Measurements from ENCODE around the gene CLEC4G. TPM values are rescaled to one million over a fixed set of nuclear protein-coding genes. Genes with fewer than 3 reads are reported as not detected.

The CLEC4G gene
- total RNA-seq, 1 experiment from 2014 or later, result not detected

DNA sequence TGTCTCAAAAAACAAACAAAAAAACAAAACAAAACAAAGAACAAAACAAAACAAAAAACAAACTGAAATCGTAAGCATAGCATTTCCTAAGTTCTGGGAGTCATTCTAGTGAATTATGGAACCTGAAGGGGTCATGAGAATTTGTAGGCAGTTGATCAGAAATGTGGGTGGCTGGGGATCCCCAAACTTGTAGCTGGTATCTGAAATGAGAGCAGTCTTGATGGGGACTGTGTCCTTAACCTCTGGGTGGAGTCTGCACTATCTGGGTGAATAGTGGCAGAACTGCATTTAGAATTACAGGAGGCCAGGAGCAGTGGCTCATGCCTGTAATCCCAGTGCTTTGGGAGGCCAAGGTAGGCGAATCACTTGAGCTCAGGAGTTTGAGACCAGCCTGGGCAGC lies 6.1 kb downstream of the CLEC4G start:
- no TSS peak for BruUV-seq (replicated peaks)

GRCh38 chr19:7722231-7722651 lies 9.7 kb downstream of the CLEC4G start:
- H2AFZ ChIP-seq, result no peak overlapping the region
- no peak for DNase-seq
- BruUV-seq (replicated peaks), result no TSS peak
- H3K9me2 ChIP-seq (ENCODE audit: insufficient read depth), result no peaks in the 10 kb centered on the region
- TF ChIP-seq, protein P1, sequence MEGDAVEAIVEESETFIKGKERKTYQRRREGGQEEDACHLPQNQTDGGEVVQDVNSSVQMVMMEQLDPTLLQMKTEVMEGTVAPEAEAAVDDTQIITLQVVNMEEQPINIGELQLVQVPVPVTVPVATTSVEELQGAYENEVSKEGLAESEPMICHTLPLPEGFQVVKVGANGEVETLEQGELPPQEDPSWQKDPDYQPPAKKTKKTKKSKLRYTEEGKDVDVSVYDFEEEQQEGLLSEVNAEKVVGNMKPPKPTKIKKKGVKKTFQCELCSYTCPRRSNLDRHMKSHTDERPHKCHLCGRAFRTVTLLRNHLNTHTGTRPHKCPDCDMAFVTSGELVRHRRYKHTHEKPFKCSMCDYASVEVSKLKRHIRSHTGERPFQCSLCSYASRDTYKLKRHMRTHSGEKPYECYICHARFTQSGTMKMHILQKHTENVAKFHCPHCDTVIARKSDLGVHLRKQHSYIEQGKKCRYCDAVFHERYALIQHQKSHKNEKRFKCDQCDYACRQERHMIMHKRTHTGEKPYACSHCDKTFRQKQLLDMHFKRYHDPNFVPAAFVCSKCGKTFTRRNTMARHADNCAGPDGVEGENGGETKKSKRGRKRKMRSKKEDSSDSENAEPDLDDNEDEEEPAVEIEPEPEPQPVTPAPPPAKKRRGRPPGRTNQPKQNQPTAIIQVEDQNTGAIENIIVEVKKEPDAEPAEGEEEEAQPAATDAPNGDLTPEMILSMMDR (conservative IDR thresholded peaks at IDR 0.05), result no peak
- TF ChIP-seq EZH2 (IDR thresholded peaks at IDR 0.05; ENCODE audit: low read depth), result no peak
- H3K27me3 ChIP-seq (ENCODE audit: insufficient read depth, low read depth), result peaks cover 19% of the 10 kb centered on the region
- H3F3A ChIP-seq (ENCODE audit: insufficient read depth, low read depth), result no peaks in the 10 kb centered on the region
- CTCF ChIA-PET, result no interaction called here
- H4K20me1 ChIP-seq (ENCODE audit: insufficient read depth), result no peaks in the 10 kb centered on the region
- H3K4me2 ChIP-seq, result no peak overlapping the region
- H3K79me2 ChIP-seq (ENCODE audit: low read depth), result no peaks in the 10 kb centered on the region
- POLR2A ChIA-PET (ENCODE audit: unreplicated experiment), result no interaction called here
- H3K4me3 ChIP-seq, result no peak overlapping the region
- intact Hi-C loops (cut with micrococcal nuclease; ENCODE audit: unreplicated experiment), result no loop called here
- H3K27ac ChIP-seq, result no peak overlapping the region
- no peaks in the 10 kb centered on the region for H3K4me1 ChIP-seq (replicated peaks; ENCODE audit: insufficient read depth)
- H3K36me3 ChIP-seq (ENCODE audit: low read depth), result no peaks in the 10 kb centered on the region
- no peaks in the 10 kb centered on the region for H3K9me3 ChIP-seq (ENCODE audit: insufficient read depth, low read depth)

More for the DNA sequence above, 6.1 kb downstream of the CLEC4G start:
- Histone ChIP-seq H3K27ac (no peak overlapping the region), H3K36me3 (ENCODE audit: low read depth) (no peaks in the 10 kb centered on the region), H3K4me2 (no peak overlapping the region), H3K4me1 (replicated peaks; ENCODE audit: insufficient read depth) (no peaks in the 10 kb centered on the region), H3K79me2 (ENCODE audit: low read depth) (no peaks in the 10 kb centered on the region), H3F3A (ENCODE audit: insufficient read depth, low read depth) (no peaks in the 10 kb centered on the region), H3K9me3 (ENCODE audit: insufficient read depth, low read depth) (no peaks in the 10 kb centered on the region), H3K4me3 (no peak overlapping the region), H4K20me1 (ENCODE audit: insufficient read depth) (no peaks in the 10 kb centered on the region), H2AFZ (no peak overlapping the region), H3K27me3 (ENCODE audit: insufficient read depth, low read depth) (peaks cover 52% of the 10 kb centered on the region), H3K9me2 (ENCODE audit: insufficient read depth) (no peaks in the 10 kb centered on the region)
- no peak for TF ChIP-seq EZH2 (IDR thresholded peaks at IDR 0.05; ENCODE audit: low read depth)
- TF ChIP-seq, protein P1 (conservative IDR thresholded peaks at IDR 0.05), result no peak
- intact Hi-C loops (cut with micrococcal nuclease; ENCODE audit: unreplicated experiment), result no loop called here
- ChIA-PET CTCF (no interaction called here), POLR2A (ENCODE audit: unreplicated experiment) (no interaction called here)
- DNase-seq, result no peak

DNA sequence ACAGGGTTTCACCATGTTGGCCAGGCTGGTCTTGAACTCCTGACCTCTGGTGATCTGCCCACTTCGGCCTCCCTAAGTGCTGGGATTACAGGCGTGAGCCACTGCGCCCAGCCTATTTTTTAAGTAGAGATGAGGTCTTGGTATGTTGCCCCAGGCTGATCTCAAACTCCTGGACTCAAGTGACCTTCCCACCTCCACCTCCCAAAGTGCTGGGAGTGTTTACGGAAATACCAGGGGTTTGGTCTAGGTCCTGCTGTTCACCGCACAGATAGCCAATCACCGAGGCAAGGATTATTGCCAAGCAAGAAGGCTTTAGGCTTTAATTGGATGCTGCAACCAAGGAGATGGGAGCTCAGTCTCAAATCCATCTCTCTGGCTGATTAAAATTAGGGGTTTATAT lies 11.6 kb downstream of the CLEC4G start:
- intact Hi-C loops (cut with micrococcal nuclease; ENCODE audit: unreplicated experiment), result no loop called here
- TF ChIP-seq EZH2 (IDR thresholded peaks at IDR 0.05; ENCODE audit: low read depth), result no peak
- TF ChIP-seq, protein P1 (conservative IDR thresholded peaks at IDR 0.05), result no peak
- no peak for DNase-seq
- POLR2A ChIA-PET (ENCODE audit: unreplicated experiment), result interaction anchor here (0.6 kb wide), 1 partner anchor 352 kb away, joined by 6 read pairs; no protein-coding TSS in a partner anchor
- H2AFZ ChIP-seq, result no peak overlapping the region
- no peak overlapping the region for H3K27ac ChIP-seq
- H3K4me3 ChIP-seq, result no peak overlapping the region
- no peaks in the 10 kb centered on the region for H3K9me2 ChIP-seq (ENCODE audit: insufficient read depth)
- 0 out of 2 replicates have a peak, but pooled peaks cover 3% of the 10 kb centered on the region for H3K9me3 ChIP-seq (ENCODE audit: insufficient read depth, low read depth)
- no peaks in the 10 kb centered on the region for H3K4me1 ChIP-seq (replicated peaks; ENCODE audit: insufficient read depth)
- H3K4me2 ChIP-seq, result no peak overlapping the region
- no TSS peak for BruUV-seq (replicated peaks)
- no peaks in the 10 kb centered on the region for H3F3A ChIP-seq (ENCODE audit: insufficient read depth, low read depth)
- CTCF ChIA-PET, result no interaction called here
- H3K79me2 ChIP-seq (ENCODE audit: low read depth), result no peaks in the 10 kb centered on the region
- no peaks in the 10 kb centered on the region for H4K20me1 ChIP-seq (ENCODE audit: insufficient read depth)
- H3K36me3 ChIP-seq (ENCODE audit: low read depth), result no peaks in the 10 kb centered on the region
- H3K27me3 ChIP-seq (ENCODE audit: insufficient read depth, low read depth), result peaks cover 11% of the 10 kb centered on the region; the same call in 1 of the 2 replicates
